SH-SY5Y (cell line): ENCODE measurements around the gene C1GALT1C1.

Experiments used
- GATA2 ChIP-seq: IDR thresholded peaks from 2 replicates; pipeline ENCODE4 v1.6.1; 2011; ENCODE audit warnings: mild to moderate bottlenecking, low read depth, low read length
- GATA3 ChIP-seq: IDR thresholded peaks from 2 replicates; pipeline ENCODE4 v1.6.1; 2011; ENCODE audit warnings: low read depth, mild to moderate bottlenecking, low read length, moderate library complexity

The C1GALT1C1 gene

GRCh38 chrX:120629667-120630537 lies at the start of gene C1GALT1C1:
C1GALT1C1 (minus strand) TSS chrX:120630054; CDS start chrX:120627166, 2,888 bp downstream.
- TF ChIP-seq GATA2: no peak
- TF ChIP-seq GATA3: no peak

- TF ChIP-seq GATA3 (no peak), GATA2 (no peak)
Measured at GRCh38 chrX:120677004-120677652, 47.3 kb upstream of the C1GALT1C1 start.

DNA sequence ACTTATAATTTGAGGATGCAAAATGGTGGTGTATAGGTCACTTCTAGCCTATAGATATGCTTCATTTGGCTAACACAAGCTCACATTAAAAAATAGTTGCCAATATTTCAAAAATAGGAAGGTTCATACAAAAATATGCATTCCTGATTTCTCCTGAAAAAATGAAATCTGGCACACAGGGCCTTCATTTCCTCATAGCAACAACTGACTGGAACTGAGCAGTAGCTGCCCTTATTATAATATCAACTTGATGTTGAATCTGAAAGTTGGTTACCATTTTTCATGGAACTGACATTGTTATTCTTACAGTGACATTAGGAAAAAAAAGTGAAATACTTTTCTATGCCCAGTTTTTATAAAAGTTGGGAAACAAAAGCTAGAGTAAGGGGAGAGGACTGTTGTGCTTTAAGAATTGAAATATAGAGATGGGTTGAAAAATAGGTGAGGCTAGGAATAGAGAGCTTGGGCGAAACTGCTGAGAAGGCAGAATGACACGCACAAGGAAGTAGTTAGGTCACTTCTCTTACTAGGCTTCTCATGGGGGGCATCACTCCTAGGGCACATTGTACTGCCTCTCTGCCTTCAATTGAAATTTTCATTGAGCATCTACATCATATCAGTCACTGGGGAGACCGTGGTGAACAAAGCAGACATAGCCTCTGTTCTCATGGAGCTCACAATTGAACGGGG lies 43.1 kb upstream of the C1GALT1C1 start:
- no peak for TF ChIP-seq GATA3
- TF ChIP-seq GATA2: no peak

- no peak for TF ChIP-seq GATA2
- no peak for TF ChIP-seq GATA3
Measured at GRCh38 chrX:120672389-120672788, 42.5 kb upstream of the C1GALT1C1 start.

DNA sequence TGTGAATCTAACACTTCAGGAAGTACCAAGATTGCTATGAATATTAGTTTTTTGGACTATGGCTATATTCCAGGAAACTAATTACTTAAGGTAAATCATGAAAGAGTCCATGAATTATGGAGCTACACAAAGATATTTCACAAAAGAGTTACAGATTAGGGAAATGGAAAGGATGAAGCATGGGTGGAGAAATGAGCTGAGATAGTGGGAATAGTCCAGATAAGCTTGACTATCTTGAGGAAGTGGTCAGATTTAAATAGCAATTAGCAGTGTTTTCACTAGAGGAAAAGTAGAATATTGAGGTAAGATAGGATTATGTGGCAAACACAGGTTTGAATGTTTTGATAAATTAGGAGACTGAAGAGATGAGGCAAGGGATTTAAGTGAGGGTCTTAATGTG lies 42.1 kb upstream of the C1GALT1C1 start:
- no peak for TF ChIP-seq GATA3

GRCh38 chrX:120668357-120668756 lies 38.5 kb upstream of the C1GALT1C1 start:
- TF ChIP-seq GATA2: no peak
- TF ChIP-seq GATA3: no peak

- TF ChIP-seq GATA2 (no peak), GATA3 (no peak)
Measured at GRCh38 chrX:120664081-120664480, 34.2 kb upstream of the C1GALT1C1 start.

GRCh38 chrX:120662662-120663061 lies 32.8 kb upstream of the C1GALT1C1 start:
- TF ChIP-seq GATA2: no peak
- no peak for TF ChIP-seq GATA3

DNA sequence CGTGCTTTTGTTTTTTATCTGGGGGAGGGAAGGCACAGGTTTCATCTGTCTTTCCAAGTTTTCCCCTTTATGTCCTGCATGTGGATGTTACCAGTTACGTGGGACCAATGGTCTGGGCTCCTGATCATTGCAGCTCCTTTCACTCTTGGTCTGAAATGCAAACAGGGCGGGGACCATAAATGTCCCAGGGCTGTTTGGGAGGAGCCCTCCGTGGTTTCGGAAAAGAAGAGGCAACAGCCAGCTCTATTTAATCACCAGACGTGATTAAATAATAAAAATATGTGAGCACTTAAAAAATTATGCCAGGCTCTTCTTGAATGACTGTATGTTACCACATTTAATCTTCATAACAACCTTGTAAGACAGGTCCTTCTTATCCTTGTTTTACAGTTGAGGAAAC lies 30.8 kb upstream of the C1GALT1C1 start:
- TF ChIP-seq GATA2 (no peak), GATA3 (no peak)

GRCh38 chrX:120653000-120653399 lies 23.1 kb upstream of the C1GALT1C1 start:
- TF ChIP-seq GATA2: no peak
- no peak for TF ChIP-seq GATA3

DNA sequence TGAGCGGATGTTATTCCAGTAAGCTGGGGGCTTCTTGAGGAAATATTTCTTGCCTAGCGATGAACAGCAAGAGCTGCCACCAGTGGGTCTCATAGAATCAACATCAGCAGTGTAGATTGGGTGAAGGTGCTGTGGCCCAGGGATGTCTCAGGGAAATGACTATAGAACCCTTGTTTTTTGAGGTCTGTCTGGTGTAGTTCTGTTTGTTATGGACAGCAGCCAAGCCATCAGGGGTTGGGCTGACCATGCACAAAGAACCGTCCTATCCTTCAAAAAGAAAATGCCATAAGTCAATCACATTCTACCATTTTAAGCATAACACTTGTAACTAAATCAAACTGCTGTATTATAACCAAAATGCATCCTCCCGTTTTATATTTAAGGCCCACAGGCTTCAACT lies 17.3 kb upstream of the C1GALT1C1 start:
- TF ChIP-seq GATA3: no peak
- no peak for TF ChIP-seq GATA2

DNA sequence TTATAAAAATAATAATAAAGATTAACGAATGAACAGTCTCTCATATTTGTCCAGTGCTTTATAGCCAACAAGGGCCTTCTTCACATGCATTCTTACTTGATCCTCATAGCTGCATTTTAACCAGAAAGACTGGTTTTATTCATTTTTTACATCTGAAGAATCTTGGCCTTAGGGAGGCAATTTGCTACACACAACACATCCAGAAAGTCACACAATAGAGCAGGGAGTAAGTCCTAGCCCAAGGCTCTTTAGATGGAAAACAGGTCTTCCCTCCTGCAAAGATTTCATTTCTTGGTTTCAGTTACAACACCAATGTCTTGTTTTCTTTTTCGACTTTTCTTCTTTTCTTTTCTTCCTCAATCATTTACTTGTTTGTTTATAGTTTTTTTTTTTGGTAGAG lies 13.0 kb upstream of the C1GALT1C1 start:
- TF ChIP-seq GATA3 (no peak), GATA2 (no peak)

DNA sequence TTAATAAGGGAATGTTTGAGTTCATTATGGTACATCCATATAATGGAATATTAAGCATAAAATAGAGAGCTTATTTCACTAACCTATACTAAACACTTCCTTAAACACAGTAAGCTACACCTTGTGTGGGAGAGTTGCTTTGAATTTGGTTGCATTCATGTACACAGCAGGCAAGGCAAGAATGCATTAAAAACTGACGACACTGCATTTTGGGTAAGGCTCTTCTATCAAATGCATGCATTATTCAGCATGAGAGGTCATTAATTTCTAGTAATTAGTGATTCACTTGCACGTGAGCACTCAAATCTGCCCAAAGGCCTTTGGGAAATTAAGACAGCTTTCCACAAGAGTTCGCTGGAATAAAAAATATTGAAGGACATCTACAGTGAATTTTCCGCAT lies 8.8 kb upstream of the C1GALT1C1 start:
- TF ChIP-seq GATA3 (no peak), GATA2 (no peak)

DNA sequence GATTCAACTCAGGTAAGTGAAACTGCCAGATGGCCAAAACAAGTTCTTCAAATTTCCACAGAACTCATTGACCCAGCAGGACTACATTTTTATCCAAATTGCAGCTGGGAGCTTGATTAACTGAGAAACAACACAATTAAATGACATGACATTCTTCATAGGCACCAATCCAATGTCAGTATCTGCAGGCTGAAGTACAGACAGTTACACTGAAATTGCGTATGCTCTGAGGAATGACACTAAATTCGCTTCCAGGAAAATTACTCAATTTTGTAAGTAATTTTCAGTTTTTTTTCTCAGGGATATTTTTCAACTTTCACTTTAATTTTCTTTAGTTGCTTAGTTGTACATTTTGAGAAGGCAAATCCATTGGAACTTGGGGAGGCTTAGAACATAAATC lies 4.5 kb downstream of the C1GALT1C1 start:
- TF ChIP-seq GATA2 (no peak), GATA3 (no peak)

GRCh38 chrX:120617996-120618630 lies 11.7 kb downstream of the C1GALT1C1 start:
- TF ChIP-seq GATA2 (no peak), GATA3 (no peak)
